Activated CD4-positive, alpha-beta T cell treated with anti-CD3 and anti-CD28 coated beads for 1 hour (primary cell): ENCODE data around the gene USP47.
A peak's percentile ranks its signal among the peaks of the same experiment; 100 is the strongest.

Source experiments
- DNase-seq: peaks from one replicate; pipeline ENCODE4 v3.0.0-alpha.2; 2020

Gene USP47, protein sequence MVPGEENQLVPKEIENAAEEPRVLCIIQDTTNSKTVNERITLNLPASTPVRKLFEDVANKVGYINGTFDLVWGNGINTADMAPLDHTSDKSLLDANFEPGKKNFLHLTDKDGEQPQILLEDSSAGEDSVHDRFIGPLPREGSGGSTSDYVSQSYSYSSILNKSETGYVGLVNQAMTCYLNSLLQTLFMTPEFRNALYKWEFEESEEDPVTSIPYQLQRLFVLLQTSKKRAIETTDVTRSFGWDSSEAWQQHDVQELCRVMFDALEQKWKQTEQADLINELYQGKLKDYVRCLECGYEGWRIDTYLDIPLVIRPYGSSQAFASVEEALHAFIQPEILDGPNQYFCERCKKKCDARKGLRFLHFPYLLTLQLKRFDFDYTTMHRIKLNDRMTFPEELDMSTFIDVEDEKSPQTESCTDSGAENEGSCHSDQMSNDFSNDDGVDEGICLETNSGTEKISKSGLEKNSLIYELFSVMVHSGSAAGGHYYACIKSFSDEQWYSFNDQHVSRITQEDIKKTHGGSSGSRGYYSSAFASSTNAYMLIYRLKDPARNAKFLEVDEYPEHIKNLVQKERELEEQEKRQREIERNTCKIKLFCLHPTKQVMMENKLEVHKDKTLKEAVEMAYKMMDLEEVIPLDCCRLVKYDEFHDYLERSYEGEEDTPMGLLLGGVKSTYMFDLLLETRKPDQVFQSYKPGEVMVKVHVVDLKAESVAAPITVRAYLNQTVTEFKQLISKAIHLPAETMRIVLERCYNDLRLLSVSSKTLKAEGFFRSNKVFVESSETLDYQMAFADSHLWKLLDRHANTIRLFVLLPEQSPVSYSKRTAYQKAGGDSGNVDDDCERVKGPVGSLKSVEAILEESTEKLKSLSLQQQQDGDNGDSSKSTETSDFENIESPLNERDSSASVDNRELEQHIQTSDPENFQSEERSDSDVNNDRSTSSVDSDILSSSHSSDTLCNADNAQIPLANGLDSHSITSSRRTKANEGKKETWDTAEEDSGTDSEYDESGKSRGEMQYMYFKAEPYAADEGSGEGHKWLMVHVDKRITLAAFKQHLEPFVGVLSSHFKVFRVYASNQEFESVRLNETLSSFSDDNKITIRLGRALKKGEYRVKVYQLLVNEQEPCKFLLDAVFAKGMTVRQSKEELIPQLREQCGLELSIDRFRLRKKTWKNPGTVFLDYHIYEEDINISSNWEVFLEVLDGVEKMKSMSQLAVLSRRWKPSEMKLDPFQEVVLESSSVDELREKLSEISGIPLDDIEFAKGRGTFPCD (N-terminal part only)

DNA sequence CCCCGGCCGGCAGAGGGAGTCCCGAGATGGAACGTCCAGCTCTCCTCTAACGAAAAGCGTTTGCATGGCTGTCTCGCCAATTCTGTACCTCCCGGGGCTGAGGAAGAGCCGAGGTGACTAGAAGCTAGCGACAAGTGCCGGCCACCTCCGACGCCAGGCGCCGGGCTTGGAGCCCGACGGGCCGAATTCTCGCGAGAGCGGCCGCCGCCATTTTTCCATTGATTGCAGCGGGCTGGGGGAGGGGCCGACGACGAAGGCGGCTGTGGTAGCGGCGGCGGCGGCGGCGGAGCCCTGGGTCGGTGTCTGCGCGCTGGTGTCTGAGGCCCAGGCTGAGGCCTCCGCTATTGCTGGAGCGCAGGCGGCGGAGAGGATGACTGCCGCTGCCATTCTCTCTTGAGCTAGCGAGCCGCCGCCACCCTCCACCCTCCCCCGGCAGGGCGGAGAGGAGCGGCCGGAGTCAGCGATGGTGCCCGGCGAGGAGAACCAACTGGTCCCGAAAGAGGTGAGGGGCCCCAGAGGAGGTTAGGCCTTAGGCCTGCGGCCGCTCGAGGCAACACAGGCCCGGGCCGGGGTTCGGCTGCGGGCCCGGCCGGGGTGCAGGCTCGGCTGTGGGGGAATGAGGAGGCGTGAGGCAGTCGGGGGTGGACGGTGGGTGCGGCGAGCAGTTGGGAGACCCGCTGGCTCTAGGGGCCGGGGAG, at the start of gene USP47:
Gene USP47 (plus strand): TSS at position 250 of the 698 bp plus-strand sequence. CDS start 214 bp downstream, at position 464.
- peak; percentile 92 for DNase-seq

DNA sequence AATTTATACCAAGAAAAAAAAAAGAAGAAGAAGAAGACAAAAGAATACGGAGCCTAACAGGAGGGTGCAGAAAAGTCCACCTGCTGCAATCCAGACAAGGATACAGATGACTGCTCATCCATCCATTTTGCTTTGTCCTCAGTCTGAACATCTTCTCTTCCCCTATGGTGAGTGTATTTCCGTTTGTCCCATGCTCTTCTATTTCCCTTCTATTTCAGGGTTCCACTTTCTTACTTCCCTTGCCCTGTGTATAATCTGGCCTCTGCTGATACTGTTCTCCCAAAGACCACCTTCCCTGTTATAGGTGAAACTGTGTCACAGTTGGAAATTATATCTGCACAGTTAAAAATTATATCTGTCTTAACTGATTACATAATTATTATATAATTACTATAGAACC, 48.7 kb upstream of the USP47 start:
- DNase-seq: no peak

DNA sequence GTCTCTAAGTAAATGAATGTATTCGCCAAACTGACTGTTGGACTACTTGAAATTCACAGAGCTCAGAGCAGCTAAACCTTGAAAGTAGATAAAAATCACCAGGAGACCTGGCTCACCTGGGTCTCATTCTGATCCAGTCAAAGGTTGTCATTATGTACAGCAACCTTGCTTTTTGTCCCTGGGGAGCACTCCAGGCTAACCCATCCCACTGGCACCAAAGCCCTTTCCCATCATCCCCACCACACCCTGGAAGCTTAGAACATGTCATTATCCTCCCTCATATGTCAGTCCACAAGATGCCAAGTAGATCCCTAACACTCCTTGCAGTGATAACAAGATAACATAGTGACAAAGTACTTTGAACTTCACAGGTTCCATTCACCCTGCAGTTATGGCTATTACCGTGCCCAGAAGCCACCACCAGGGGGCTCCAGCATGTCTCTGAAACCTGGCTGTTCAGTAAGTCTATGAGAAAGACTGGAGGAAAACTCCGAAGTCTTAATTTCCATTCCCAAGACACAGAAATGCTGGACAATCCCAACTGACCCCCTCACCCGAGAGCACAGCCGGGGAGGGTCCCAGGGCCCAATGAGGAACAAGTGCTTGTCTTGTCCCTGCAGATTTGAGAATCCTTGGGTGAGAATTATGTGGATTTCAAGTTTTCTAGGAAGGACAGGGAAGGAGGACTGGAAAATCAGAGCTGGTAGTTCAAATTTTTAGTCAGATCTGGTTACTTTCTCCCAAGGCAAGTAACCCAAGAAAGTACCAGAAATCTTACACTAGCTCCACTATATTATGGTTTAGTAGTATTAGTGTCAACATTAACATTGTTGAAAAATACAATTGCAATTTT, 43.0 kb upstream of the USP47 start:
- peak; percentile 55 for DNase-seq

DNA sequence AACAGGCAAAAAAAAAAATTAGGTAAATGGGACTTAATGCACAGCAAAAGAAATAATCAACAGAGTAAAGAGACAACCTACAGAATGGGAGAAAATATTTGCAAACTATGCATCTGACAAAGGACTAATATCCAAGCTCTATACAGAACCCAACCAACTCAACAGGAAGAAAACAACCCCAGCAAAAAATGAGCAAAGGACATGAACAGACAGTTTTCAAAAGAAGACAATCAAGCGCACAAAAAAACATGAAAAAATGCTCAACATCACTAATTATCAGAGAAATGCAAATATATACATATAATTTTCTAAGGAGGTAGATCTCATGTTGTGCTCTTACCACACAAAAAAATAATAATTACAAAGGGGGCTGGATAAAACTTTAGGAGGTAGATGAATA, 36.5 kb upstream of the USP47 start:
- no peak for DNase-seq

DNA sequence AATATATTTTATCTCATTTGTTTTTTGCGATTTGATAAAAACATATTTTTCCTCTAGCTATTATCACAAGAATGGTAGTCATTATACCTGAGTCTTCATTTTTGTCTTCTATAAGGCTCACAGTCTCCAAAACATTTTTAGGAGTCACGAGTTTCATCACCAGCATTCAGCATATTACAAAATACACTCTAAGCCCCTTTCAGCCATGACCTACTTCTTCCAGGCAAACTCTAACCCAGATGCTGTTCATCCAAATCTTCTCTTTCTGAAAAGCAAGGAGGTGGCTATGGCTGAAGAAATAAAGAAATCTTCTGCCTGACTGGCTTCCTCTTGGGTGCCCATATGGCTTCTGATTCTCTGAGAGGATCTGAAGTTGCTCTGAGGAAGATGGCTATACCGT, 35.7 kb upstream of the USP47 start:
- DNase-seq: no peak

DNA sequence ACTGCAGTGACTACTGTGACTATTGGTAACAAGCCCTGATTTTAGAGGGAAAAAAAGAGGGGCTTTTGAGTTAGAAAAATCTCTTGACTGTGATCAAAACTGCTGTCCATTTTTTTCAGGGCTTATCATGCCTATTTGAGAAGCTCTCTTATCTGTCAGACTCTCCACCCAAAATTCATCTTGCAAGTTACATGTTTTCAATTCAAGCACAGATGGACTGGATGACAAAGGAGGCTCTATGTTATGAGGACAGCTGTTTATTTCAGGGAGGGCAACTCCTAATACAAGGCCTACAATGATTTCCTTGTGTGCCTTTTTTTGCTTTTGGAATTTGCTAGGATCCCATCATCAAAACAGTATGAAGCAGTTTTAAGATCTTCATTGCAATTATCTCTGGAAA, 35.2 kb upstream of the USP47 start:
- DNase-seq: no peak

DNA sequence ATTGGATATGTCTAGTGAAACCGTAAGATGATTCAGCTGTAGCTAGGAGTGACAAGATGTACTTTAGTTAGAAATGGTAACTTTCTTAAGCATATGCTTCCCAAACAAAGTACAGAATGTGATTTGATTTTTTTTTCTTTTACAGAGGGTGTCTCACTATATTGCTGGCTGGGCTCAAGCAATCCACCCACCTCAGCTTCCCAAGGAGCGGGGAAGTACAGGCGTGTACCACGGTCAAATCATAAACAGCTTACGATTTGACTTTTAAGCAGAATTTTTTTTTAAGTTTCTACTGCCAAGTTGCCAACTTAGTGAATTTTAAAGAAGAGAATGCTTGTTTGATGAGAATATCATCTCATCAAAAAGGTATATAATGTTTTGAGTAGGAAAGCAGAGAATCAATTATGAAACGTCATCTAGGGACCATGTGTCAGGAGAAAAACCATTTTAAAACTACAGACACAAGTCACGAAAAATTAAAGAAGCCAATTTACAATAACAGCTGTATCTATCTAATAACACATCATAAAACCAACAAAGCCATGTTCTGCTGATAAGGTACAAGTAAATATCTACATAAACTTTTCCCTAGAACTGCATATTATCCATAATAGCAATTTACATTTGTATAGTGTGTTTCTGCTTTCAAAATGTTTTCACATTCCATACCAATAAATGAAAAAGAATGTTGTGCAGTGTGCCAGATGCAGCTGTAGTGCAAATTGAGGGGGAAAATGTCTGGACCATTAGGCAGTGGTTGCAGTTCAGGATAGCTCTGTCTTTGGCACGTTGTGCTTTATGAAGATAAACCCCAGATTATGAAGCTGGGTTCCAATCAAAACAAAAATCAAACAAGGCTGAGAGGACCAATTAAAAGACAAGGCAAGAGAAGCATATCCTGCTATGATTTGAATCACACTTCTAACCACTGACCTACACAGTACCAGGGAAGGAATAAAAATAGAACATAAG, 33.7 kb upstream of the USP47 start:
- DNase-seq: no peak

DNA sequence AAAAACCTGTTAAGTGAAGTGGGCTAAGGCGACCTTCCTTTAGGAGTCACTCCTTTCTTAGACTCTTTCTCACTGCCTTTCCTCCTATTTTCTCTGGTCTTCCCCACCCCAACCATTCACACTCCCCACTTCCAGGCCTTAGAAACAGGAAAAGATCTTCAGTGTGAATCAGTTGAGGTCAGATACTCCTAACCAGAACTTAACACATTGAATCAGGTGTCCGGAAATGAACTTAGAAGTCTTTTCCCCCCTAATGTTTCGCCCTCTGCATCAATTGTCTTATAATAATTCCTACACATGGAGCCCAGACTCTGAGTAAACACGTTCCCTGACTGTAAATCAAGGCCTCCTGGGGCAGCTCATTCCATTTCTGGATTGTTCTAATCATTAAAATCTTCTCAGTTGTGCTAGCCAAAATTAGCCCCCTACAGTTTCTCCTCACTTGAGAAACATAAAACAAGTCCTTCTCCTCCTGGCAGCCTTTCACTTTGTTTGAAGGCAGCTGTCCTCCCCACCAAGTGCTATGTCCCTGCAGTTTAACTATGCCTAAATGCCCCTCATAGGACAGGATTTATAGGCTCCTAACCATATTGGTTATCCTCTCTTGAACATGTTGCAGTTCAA, 32.7 kb upstream of the USP47 start:
- no peak for DNase-seq

DNA sequence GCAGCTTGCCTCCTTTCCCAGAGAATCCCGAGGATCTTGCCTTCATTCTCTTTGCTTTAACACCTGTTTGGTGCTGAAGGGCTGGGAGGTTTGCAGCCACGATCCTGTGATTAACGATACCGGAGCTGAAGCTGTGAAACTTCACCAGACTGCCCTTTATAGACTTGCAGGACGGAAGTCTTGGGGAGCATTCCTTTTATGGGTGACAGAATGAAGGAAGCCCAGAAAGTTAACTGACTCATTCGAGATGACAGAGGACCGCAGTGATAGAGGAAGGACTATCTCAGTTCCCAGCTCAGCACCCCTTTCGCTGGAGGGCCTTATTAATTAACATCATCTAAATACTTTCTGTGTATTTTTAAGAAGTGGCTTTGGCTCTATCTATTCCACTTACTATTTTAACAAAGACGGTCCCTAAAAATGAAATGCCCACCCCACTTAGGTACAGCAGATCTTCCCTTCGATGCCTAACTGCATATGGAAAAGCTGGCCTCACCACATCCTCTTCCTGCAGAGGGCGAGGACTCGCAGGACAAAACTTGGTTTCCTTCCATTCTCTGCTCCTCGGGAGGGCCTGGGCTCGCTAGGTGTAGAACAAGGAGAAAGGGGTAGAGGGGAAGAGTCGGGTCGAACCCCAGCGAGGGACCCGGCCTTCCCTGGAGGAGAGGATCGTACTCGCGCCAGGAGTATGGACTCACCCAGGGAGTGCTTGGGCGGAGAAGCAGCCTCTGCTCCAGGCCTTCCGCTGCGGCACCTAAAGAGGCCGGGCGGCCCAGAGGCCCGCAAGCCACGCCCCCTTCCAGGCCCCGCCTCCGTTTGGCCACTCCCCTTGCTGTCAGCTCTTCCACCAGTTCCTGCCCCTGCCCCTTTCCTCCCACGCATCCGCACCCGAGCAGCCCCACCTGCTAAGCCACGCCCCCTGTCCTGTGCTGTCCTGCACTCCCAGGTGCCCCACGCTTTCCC, 30.7 kb upstream of the USP47 start:
- no peak for DNase-seq

DNA sequence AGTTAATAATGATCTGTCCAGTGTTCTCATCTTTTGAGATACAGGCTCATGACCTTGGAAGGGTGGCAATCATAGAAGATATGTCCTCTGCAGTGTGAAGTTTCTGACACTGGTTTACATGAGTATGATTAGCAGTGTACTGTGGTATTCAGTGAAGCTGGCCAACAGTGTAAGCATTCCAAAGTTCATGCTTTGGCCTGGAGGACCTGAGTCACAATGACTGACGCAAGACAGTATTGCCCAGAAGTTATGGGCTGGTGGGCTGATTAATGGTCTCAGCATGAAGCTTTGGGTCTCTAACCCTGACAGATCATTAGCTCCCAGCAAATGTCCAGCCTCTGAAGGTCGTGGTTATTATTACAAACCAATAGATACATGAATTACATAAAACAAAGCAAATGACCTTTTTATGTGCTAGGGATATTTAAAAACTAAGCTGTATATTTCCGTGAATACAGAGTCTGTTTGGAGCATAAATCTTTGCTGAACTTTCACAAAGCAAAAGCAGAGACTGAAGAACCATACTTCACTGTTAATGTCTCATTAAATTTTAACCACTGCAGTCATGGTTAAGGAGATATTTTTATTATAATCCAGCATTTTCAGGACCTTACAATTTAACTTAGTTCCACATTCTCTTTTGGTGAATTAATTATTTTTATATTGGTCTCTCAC, 28.3 kb upstream of the USP47 start:
- DNase-seq: no peak

DNA sequence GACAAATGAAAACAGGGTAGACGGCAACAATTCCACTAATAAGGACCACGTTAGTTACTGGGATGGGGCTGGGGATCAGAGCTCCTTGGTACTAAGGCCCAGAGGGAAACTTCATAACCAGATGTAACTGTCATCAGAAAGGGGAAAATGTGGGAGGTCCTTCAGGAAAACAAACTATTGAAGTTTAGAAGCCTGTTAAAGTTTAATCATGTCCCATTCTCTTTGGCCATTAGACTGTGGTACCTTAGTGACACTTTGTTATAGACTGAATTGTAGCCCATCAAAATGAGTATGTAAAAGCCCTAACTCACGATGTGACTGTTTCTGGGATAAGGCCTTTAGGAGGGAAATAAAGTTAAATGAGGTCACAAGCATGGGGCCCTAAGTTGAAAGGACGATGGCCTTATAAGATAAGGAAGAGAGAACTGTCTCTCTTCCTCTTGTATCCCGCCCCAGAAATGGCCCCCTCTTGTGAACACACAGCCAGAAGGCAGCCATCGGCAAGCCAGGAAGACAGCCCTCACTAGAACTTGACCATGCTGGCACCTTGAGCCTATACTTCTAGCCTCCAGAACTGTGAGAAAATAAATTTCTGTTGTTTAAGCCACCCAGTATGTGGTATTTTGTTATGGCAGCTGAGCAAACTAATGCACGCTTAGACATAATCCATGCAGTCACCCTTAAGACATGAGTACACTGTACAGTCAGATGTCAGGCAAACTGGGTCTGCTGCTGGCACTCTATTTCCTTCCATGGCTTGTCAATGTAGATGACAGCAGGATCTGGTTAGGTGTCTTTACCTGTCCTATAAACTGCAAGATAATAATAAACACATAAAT, 26.9 kb upstream of the USP47 start:
- DNase-seq: no peak

DNA sequence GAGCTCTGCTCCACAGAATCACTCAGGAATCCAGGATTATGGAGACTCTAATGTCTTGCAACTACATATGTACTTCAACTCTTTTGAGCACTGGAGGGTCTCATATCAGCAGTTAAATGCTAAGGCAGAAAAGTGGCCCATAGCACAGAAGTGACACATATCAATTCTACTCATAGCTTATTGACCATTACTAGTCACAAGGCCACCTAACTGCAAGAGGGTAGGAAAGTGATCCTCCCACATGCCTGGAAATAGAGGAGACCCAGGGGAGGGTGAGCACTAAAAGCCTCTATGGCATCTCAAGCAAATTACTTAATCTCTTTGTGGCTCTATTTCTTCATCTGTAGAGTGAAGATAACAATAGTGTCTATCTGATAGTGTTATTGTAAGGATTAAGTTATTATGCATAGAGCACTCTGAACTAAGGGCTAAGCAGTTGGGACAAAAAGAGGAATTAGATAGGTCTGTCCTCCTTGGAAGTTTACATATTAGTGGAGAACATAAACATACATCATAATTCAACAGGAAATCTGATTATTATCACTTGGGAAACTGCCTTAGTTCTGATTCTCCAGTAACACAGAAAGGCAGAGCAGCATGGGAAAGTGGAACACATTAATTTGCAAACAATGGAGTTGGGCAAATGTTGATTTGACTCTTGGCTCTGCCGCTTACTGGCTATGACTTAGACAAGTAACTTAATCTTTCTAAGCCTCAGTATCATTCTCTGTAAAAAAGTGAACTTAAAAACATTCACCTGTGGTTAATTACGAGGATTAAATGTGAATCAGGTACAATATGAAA, 25.1 kb upstream of the USP47 start:
- DNase-seq: no peak

DNA sequence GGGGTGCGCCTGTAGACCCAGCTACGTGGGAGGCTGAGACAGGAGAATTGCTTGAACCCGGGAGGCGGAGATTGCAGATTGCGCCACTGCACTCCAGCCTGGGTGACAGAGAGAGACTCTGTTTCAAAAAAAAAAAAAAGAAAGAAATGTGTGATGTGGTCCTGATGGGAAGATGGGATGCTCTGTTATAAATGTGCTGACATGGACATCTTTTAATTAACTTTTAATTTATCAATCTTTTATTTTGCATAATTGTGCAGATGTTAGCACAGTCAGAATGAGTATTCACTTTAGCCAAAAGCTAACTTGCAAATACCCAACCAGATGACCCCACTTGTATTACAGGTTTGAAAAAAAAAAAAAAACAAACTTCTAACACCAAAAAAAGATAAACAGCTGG, 23.8 kb upstream of the USP47 start:
- no peak for DNase-seq

DNA sequence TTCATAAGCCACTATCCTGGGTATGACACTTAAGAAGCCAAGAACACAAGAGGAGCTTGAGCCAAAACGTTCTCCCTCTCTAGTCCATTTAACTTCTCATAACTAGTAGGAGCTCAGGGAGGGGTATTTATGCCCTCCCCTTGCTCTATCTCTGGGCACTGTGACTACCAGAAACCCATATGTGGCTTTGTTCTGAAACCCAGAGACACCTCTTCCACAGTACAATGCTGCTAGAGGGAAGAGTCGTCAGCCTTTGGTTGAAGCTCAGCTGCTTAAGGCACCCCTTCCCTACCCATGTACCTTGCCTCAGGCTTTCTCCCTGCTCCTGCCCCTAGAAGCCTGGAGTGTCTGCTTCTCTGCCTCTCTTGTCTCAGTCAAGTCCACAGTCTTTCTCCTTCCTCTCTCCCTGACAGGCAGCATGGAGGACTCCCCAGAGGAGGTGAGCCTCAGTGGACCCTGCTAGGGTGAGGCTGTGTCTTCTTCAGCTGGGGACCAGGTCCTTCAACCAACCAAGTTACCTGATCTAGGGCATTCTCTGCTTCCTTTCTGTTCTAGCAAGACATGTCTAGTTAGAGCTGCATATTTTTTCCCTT, 23.1 kb upstream of the USP47 start:
- DNase-seq: no peak

DNA sequence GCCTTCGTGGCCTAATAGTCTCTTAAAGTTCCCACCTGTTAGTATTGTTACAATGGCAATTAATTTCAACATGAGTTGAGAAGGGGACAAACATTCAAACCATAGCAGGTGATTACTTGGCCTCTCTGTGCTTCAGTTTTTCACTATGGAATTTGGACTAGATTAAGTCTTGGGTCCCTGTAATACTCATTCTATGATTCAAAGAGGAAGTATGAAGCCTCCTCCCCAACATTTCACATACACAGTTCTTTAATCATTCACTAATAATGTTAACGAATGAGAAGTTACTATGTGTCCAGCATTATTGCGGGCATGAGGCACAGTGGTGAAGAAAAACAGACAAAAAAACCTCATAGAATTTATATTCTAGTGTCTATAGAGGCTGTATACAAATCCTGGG, 19.9 kb upstream of the USP47 start:
- no peak for DNase-seq

DNA sequence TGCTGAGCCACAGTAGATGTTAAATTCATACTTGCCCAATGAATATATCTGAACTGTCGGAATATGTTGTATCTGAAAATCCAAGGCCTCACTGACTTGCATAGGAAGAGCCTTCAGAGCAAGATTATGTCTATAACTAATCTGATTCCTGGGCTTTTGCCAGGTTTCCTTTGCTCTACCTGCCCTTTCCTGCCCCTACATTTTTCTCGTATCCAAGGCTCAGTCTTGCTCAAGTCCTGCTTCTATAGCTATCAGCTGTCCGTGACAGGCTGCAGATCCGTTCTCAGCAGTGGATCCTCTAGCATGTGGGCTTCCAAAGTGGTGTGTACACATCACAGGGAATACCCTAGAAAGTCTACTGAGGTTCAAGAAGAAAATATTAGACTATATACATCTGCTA, 18.8 kb upstream of the USP47 start:
- no peak for DNase-seq
